GM12878 (cell line): Measurements from ENCODE around the gene LEKR1.

ENCODE experiments used
- SIN3A ChIP-seq: IDR thresholded peaks from 2 replicates; pipeline ENCODE4 v1.6.1; 2012; ENCODE audit warnings: low read depth, low read length, improper control_type of control experiment
- SPI1 ChIP-seq: IDR thresholded peaks from 2 replicates; pipeline ENCODE4 v1.6.1; 2011; ENCODE audit warnings: low read depth, mild to moderate bottlenecking, low read length, moderate library complexity, borderline replicate concordance; ENCODE audit not compliant: insufficient read depth

DNA sequence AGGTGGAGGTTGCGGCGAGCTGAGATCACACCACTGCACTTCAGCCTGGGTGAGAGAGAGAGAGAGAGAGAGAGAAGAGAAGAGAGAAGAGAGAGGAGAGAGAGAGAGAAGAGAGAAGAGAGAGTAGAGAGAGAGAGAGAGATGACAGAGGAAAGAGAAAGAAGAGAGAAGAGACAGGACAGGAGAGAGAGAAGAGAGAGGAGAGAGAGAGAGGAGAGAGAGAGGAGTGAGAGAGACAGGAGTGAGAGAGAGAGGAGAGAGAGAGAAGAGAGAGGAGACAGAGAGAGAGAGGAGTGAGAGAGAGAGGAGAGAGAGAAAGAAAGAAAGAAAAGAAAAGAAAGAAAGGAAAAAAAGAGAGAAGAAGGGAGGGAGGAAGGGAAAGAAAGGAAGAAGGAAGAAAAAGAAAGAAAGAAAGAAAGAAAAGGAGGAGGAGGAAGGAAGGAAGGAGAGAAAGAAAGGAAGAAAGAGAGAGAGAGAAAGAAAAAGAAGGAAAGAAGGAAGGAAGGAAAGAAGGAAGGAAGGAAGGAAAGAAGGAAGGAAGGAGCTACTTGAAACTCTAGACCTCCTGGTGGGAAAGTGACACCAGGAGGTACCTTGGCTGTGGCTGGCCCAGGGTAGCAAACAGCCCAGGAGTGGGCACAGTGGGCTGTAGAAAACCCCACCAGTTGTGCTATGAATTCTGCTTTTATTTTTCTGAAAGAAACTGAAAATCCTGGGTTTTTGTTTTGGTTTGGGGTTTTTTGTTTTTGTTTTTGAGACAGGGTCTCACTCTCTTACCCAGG, 245.8 kb downstream of the LEKR1 start:
- no peak for TF ChIP-seq SPI1
- no peak for TF ChIP-seq SIN3A
